HG03342 (cell line): Measurements from ENCODE around the gene PARP16.
"Not testable (repeated sequence)": the region's sequence is repeated elsewhere in the genome, so short reads cannot be mapped to it uniquely, and the experiment has no call there.

Experiments
- ATAC-seq: cut with Tn5 transposase; IDR thresholded peaks from one replicate; pipeline ENCODE4 v1.9.1; 2021; ENCODE audit warnings: mild to moderate bottlenecking, moderate library complexity; ENCODE audit not compliant: unreplicated experiment

PARP16 gene

DNA sequence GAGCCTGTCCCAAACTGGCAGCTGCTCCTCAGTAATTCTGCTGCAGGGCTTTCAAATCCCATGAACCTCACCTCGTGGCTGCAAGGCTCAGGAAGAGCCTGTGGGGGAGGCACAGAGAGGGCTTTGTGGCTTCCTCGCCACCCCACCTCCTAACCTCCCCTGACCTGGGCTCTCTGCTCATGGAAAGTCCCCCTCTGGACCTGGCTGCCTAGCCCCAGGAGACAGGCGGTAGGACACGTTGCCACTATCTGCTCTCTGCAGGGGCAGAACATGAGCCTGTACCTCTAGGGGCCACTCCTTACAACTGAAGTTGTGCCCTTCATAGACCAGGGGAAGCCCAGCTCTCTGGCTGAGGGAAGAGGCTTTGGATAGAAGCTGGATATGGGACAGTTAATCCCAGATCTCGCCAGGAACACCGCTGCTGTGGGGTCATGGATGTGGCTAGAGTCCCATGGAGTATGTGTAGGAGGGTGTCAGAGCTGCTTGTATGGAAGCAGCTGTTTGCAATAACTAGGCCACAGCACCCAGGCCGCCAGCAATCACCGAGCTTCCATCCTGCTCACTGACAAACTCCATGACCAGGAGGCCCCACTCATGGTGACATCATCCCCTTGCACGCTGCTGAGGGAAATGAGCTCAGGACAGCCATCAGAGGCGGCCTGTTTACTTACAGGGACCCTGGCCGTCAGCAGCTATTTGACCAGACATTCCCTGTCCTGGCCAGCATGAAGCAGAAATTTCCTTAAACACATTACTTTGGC is 41.4 kb downstream of the PARP16 start:
- ATAC-seq = no peak

DNA sequence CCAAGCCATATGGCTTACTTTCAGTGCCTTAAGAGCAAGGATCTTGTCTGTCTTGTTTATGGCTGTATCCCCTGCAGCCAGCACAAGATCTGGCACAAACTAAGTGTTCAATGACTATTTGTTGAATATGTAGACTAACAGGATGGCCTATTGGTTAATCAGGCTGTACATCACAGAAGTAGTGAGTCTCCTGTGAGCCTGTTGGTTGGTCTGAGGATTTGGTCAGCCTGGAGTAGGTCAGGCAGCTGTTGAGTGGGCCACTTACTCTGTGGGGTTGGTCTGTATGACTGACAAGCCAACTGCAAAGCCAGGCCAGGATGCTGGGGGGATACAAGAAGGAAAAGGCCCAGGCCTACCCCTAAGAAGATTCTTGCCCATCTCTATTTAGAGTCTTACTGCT is 42.0 kb downstream of the PARP16 start:
- no peak for ATAC-seq

DNA sequence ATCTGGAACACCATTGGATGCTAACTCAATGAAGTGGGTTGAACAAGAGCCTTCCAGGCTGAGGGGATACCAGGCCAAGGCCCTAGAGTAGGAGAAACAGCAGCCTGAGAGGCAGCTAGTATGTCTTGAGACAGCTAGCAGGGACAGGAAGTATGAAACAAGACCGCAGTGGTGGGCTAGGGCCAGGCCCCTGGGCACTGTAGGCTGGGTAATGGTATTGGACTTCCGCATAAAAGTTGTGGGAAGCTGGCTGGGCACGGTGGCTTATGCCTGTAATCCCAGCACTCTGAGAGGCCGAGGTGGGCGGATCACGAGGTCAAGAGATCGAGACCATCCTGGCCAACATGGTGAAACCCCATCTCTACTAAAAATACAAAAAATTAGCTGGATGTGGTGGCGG is 50.2 kb downstream of the PARP16 start:
- ATAC-seq = not testable (repeated sequence)

DNA sequence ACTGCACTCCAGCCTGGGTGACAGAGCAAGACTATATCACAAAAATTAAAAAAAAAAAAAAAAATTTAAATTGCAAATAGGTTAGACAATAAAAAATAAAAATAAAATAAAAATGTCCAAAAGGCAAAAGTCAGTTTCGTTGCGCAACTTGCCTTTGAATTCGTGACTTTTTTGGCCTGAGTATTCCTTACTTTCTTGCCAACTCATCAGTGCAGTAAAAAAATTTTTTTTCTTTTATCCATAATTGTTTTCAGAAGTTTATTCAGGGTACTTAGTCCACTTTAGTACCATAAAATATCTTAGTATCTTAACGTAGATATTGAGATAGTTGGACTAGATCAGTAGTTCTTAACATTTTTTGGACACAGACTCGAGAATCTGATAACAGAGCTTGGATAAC is 53.0 kb downstream of the PARP16 start:
- ATAC-seq = no peak

DNA sequence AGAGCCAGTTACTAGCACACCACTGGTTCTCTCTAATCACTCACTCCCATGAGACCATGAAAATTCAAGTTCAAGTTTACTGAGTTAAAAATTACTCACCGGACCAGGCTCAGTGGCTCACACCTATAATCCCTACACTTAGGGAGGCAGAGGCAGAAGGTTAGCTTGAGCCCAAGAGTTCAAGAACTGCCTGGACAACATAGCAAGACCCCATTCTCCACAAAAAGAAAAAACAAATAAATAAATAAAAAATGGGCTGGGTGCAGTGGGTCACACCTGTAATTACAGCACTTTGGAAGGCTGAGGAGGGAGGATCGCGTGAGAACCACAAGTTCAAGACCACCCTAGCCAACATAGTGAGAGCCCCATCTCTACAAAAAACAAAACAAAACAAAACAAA is 54.2 kb downstream of the PARP16 start:
- ATAC-seq = no peak

DNA sequence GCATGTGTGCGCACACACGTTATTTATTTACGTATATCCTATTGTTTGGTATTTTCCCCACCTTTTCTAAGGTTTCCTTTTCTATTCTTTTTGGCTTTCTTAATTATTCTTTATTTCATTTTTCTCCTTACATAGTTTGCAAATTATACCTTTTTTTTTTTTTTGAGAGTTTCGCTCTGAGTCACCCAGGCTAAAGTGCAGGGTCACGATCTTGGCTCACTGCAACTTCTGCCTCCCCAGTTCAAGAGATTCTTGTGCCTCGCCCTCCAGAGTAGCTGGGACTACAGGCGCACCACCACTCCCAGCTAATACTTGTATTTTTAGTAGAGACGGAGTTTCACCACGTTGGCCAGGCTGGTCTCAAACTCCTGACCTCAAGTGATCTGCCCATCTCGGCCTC is 55.4 kb downstream of the PARP16 start:
- no peak for ATAC-seq

DNA sequence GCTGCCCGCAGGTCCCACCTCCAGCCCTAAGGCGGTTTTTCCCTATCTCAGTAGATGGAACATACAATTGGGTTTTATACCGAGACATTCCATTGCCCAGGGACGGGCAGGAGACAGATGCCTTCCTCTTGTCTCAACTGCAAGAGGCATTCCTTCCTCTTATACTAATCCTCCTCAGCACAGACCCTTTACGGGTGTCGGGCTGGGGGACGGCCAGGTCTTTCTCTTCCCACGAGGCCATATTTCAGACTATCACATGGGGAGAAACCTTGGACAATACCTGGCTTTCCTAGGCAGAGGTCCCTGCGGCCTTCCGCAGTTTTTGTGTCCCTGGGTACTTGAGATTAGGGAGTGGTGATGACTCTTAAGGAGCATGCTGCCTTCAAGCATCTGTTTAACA is 59.8 kb downstream of the PARP16 start:
- not testable (repeated sequence) for ATAC-seq

DNA sequence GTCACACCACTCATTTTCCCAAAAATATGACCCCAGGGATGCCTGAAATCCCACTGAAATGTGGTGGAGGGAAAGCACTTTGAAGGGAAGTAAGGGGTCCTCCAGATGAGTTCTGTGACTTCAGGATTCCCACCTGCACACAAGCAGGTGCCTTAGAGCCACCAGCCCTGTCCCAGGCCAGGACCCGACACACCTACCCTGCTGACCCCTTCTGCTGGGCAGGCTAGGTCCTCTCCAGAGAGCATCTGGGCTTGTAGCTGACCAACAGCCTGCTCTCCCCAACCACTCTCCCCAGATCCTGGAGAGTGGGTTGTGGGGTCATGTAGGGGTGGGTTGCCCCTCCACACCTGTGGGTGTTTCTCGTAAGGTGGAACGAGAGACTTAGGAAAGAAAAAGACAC is 60.5 kb downstream of the PARP16 start:
- no peak for ATAC-seq

DNA sequence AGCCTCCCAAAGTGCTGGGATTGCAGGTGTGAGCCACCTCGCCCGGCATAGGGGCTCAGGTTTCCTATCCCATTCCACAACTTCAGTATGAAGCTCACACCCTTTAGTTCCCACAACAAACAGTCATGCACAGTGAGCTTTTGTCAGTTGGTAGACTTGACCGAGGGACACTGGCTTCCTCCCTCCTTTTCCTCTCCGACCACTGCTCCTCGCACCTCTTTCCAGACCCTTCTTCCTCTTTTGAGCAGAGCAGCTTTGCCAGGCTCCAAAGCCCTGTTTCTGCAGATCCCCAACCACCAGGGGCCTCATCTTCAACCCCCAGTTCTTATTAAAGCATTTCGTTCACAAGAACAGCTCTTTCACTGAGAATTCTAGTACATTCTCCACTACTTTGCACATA is 62.7 kb downstream of the PARP16 start:
- ATAC-seq = no peak

DNA sequence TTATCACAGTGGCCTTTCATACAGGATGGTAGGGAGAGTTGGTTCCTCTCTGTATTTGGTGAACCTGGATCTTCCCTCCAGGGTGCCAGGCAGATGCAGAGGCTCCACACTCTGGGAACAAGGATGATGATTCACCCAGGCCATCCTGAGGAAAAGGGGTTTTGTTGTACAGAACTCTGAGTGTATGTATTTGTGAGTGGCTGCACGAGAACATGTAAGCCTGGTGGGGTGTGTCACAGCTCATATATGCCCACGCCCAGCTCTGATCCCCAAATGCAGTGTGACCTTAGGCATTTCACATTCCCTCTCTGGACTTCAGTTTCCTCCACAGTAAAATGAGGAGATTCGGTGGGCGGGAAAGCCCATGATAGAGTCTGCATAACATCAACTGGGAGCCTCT is 63.8 kb downstream of the PARP16 start:
- no peak for ATAC-seq

DNA sequence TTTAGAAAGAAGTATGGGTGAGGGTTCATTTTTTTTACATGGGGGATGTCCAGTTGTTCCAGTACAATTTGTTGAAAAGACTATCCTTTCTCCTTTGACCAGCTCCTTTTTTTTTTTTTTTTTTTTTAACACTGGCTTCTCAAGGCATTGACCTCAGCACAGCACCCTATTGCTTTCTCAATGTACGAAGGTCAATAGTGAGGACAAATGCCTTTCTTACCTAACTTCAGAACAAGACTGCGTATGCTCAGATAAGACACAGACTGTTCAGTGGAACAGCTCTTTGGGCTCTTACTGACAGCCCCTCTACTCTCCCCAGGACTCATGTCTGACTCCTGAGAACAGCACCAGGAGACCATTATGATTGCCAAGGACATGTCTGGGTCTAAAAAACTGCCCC is 65.0 kb downstream of the PARP16 start:
- ATAC-seq = no peak

DNA sequence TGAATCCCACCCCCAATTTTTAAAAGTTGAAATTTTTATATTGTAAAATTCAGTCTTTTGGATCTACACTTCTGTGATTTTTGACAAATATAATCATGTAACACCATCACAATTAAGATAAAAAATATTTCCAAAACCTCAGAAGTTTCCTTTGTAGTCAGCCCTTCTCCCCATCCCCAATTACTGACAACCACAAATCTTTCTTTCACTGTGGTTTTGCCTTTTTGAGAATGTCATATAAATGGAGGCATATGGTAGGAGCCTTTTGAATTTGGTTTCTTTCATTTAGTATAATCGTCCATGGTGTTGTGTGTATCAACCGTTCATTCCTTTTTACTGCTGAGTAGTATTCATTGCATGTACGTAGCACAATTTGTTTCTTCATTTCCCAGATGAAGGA is 67.5 kb downstream of the PARP16 start:
- no peak for ATAC-seq

DNA sequence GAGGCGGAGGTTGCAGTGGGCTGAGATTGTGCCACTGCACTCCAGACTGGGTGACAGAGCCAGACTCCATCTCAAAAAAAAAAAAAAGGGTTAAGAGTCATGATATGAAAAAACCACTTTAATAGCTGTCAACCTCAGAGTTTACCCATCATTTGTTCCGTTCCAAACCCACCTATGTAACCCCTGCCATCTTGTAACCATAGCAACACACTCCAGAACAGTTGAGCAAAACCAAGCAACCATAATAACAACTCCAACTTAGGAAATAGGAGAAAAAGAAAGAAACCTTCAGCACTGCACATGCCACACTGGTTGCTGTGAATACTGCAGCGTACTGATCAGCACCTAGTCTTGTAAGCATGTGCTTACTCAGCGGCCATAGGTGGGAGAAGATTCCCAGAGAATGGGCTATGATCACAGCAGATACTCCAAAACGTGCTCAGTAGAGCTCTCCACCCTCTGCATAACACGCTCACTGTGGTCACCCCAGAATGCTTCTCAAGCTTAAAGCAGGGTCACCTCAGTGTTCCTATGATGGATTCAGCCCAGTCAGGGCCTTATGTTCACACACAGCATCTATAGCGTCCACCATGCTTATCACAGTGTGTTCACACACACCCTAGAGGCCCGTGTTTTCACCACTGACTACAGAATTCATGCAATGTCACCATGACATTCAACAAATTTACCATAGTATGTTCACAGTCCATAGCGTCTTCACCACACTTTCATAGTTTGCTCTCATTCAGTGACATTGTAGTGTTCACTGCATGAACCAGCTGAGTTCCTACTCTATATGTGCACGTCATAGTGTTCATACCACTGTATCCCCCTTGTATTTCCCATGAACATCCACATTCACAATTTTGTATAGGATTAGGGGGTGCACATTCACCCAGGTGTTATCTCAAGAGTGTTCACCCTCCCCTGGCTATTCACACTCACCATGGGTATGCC is 68.9 kb downstream of the PARP16 start:
- no peak for ATAC-seq

DNA sequence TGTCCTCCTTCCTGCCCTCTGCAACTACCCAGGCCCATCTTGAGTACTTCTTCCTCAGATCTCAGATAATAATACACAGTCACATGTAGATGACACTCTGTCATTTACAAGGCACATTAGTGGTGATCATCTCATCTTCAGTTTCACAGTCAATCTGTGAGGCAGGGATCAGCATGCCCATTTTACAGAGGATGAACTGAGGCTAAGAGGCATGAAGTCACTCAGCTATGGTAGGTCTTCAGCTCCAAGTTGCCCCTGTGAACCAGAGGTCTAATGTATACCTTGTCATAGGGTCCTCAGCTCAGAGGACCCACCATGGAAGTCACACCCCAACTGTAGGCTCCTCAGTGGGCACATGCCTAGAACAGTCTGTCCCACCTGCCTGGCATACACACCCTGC is 71.2 kb downstream of the PARP16 start:
- no peak for ATAC-seq

DNA sequence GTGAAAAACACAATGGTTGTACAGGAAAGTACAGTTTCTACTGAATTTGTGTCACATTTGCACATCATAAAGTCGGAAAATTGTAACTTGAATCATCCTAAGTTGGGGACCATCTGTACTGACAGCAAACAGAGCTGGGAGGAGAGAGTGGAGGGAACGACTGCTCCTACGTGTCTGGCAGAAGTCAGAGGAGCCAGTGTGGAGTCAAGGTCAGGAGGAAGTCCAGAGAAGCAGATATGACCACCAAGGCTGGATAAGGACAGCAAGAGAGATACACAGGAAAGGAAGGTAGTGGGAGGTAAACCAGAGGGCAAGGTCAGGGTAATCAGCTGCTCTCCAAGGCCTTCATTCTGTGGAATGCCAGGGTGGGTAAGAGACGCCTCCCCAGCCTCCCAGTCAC is 72.7 kb downstream of the PARP16 start:
- ATAC-seq = no peak

DNA sequence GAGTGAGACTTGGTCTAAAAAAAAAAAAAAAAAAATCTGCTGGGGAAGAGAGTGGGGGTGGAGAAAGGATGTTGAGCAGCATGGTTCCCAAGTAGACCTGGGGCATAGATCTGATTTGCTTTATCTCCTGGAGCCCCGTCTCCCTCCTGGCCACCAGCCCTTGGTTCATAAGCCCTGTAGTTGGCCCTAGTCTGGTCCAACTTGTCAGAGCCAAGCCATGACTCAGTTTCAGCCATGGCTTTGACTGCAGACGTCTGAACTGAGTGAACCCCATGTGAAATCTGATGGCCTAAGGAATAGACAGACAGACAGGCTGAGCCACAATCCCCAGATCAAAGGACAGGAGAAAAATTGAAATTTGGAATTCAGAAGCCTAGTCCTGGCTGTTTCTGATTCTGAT is 73.4 kb downstream of the PARP16 start:
- ATAC-seq = no peak

DNA sequence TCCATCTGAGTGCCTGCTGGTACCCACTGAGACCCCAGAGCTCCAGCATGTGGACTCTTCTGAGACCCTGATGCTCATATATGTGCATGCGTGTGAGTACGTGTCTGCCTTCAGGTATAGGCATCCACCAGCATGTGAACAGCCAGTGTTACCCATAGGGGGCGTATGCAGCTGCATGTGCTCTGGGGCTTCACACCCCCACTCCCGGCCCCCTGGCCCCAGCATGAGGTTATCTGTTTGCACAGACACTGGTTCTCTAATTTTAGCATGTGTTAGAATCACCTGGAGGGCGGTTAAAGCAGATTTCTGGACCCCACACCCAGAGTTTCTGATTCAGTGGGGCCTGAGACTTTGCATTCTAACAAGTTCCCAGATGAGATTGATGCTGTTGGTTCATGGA is 74.6 kb downstream of the PARP16 start:
- ATAC-seq = no peak

DNA sequence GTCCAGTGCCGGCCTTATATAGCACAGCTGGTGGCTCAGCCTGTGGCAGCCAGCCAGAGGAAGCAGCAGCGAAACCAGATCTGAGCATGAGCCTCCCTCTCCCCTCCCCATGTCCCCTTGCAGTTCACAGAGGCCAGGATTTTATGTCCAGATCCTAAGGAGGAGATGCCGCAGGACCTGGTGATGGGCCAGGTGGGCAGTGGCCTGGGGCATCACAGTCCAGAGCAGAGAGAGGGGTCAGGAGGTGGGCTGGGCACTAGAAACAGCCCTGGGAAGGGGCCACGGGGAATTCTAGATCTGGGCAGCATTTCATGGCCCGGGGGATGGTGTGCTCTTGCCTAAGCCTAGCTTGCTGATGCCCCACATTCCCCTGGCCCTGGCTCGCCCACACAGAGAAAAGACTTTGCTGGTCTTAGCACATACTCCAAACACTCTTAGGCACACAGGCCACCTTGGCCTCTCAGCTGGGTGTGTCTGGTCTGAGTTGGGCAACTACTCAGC is 75.2 kb downstream of the PARP16 start:
- ATAC-seq = no peak

DNA sequence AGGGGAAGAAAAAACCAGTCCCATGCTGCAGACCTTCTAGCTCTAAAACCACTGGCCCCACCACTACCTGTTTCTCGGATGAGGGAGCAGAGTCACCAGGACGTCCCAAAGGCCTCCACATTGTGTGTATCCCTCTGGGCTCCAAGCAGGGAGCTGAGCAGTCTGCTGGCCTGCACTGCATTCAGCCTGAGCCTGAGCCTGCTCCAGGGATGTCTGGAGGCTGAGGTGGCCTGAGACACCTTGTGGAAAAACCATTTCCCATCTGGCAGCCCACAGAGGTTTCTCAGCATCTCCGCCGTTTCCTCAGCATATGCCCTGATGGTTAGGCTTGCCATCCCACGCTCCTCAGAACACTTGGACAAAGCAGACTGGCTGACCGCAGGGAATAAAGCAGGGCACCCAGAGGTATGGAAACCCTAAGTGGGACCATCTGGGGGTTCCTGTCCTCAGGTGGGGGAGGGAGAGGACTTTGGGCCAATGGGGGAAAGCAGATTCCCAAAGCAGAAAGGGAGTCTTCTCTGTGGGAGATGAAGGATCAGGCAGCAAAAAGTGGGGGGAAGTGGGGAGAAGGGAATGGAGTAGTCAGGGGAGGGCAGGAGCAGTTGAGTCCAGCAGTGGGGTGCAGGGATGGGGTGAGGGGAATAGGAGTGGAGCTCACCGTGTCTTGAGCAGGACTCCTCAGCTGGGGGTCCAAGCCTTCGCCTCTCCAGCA is 75.8 kb downstream of the PARP16 start, which contains the start of gene CILP:
TSS of gene CILP (minus strand) at position 704 of the 712 bp plus-strand sequence. CDS start 1,718 bp downstream, outside the sequence.
- ATAC-seq = no peak

DNA sequence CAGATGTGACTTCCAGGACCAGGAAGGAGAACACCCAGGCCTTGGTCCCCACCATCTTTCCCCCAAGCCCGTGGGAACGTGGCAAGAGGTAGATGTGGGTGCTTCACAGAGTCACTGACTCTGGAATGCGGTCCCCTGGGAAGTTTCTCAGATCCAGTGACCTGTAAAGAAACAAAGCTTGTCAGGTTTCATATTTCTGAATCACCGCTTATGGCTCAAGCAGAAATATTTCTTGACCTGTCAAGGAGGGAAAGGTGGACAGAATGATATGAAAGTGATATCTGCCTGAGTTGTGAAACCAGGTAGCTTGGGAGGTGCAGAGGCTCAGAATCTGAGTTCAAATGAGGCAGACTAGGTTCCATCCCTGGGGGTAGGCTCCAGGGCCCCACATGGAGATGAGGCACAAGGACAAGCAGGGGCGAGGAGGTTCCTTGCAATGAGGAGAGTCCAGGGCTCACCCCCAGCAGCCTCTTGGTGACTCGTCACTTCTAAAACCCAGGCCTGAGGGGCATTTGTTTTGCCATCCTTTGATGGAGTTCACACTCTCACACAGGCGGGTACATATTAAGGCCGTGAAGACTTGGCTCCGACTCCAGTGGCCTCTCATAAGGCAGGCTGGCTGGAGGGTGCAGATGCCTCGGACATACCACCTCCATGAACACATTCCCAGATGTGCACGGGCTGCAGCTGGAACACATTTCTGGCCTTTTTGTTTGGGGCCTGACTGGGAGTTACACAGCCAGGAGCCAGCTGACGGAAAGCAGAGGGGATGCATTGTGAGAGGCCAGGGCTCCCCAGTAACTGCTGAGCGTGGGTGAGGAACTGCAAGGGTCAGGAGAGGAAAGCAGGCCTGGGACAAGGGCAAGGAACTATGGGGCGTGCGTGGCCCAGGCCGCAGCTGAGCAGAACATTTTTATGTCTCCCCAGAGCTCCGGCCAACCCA is 76.7 kb downstream of the PARP16 start:
- ATAC-seq = no peak
